ENCODE data around the gene TNFRSF6B.
"Not testable (repeated sequence)": the region's sequence is repeated elsewhere in the genome, so short reads cannot be mapped to it uniquely, and the experiment has no call there.

Gene TNFRSF6B, protein sequence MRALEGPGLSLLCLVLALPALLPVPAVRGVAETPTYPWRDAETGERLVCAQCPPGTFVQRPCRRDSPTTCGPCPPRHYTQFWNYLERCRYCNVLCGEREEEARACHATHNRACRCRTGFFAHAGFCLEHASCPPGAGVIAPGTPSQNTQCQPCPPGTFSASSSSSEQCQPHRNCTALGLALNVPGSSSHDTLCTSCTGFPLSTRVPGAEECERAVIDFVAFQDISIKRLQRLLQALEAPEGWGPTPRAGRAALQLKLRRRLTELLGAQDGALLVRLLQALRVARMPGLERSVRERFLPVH

DNA sequence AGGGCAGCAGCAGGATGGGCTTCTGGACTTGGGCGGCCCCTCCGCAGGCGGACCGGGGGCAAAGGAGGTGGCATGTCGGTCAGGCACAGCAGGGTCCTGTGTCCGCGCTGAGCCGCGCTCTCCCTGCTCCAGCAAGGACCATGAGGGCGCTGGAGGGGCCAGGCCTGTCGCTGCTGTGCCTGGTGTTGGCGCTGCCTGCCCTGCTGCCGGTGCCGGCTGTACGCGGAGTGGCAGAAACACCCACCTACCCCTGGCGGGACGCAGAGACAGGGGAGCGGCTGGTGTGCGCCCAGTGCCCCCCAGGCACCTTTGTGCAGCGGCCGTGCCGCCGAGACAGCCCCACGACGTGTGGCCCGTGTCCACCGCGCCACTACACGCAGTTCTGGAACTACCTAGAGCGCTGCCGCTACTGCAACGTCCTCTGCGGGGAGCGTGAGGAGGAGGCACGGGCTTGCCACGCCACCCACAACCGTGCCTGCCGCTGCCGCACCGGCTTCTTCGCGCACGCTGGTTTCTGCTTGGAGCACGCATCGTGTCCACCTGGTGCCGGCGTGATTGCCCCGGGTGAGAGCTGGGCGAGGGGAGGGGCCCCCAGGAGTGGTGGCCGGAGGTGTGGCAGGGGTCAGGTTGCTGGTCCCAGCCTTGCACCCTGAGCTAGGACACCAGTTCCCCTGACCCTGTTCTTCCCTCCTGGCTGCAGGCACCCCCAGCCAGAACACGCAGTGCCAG is at the start of gene TNFRSF6B:
Gene TNFRSF6B, plus strand, starts transcription at position 25 of the 729 bp plus-strand sequence. Its CDS starts 116 bp downstream, at position 141.
- no peak for DNase-seq

DNA sequence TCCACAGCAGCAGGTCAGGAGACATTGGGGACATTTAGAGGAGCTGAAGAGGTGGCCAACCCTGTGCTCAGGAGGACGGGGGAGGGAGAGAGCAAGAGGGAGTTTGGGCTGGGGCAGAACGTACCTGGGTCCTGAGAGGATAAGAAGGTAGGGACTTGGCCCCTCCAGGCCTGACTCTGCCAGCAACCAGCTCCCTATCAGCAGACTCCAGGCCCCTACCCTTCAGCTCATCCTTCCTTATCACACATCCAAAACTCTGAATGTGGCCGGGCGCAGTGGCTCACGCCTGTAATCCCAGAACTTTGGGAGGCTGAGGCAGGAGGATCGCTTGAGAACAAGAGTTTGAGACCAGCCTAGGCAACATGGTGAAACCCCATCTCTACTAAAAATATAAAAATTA is 48.3 kb upstream of the TNFRSF6B start:
- no peak for DNase-seq

DNA sequence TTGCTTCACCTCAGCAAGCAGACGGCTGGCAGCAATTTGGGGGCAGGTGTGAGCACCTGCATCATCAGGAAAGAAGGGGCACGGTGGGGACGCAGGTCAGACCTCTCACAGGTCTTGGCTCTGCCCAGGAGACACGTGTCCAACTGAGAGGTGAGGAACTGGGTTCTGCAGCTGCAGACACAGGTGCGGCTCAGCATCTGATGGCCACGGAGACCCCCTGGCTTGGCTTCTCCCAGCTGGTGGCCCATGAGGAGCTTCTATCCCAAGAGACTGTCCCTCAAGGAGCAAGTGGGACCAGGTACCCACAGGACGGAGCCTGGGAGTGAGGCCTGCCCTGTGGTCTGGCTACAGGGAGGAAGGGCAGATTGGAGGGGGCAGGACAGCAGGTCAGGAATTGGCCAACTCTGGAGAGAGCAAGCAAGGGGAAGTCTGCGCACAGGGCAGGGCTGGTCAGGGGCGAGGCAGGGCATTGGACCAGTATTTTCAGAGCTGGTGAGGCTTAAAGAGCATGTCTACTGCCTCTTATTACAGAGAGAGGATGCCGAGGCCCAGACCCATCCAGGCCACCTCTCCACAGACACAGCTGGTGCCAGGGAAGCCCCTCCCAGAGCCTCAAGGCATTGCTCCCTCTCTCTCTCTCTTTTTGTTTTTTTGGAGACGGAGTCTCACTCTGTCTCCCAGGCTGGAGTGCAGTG is 47.4 kb upstream of the TNFRSF6B start:
- no peak for DNase-seq

DNA sequence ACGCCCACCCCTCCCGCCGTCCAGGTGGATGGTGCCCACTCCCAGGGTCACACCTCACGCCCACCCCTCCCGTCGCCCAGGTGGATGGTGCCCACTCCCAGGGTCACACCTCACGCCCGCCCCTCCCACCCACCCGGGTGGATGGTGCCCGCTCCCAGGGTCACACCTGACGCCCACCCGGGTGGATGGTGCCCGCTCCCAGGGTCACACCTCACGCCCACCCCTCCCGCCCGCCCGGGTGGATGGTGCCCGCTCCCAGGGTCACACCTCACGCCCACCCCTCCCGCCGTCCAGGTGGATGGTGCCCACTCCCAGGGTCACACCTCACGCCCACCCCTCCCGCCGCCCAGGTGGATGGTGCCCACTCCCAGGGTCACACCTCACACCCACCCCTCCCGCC is 46.0 kb upstream of the TNFRSF6B start:
- DNase-seq, result not testable (repeated sequence)

DNA sequence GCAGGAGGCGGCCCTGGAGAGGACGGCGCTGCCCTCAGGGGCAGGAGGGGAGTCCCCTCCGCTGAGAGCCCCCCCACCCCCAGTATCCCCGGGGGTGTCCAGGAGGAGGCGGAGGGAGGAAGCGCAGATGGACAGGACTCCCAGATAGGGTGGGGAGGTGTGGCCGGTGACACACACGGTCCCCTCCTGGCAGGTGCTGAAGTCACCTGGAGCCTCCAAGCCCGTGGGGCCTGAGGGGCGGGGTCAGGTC is 44.6 kb upstream of the TNFRSF6B start:
- DNase-seq, result no peak

DNA sequence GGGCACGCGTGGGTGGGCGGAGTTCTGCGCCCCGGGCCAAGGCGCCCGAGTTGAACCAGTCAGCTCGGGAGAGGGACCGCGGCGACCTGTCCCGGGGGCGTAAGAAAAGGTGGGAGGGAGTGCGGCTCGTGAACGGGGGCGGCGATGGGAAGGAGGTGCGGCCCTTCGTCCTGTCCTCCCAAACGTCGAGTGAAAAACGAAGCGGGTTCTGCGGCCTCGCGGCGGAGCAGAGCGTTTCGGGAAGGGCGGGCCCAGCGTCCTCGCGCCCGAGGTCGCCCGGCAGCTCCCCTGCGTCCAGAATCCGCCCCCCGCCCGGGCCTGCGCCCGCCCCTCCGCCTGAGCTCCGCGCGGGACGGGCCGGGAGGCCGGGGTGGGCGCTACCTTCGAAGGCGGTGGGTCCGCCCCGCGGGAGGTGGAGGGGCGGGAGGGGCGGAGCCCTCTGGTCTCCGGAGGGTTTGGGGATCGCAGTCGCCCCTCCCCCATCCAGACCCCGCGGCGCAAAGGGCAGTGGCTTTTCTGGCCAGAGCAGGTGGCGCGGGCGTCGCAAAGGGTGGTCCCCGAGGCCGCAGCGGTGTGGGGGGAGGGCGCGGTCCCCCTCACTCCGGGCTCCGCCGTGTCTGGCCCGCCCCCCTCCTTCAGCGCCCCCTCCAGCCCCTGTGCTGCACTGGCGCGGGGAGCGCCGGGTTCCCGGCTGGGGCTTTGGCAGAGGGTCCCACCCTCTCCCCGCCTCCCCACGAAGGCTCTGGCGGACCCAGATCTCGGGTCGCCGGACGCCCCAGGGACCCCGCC is 44.1 kb upstream of the TNFRSF6B start:
- no peak for DNase-seq

DNA sequence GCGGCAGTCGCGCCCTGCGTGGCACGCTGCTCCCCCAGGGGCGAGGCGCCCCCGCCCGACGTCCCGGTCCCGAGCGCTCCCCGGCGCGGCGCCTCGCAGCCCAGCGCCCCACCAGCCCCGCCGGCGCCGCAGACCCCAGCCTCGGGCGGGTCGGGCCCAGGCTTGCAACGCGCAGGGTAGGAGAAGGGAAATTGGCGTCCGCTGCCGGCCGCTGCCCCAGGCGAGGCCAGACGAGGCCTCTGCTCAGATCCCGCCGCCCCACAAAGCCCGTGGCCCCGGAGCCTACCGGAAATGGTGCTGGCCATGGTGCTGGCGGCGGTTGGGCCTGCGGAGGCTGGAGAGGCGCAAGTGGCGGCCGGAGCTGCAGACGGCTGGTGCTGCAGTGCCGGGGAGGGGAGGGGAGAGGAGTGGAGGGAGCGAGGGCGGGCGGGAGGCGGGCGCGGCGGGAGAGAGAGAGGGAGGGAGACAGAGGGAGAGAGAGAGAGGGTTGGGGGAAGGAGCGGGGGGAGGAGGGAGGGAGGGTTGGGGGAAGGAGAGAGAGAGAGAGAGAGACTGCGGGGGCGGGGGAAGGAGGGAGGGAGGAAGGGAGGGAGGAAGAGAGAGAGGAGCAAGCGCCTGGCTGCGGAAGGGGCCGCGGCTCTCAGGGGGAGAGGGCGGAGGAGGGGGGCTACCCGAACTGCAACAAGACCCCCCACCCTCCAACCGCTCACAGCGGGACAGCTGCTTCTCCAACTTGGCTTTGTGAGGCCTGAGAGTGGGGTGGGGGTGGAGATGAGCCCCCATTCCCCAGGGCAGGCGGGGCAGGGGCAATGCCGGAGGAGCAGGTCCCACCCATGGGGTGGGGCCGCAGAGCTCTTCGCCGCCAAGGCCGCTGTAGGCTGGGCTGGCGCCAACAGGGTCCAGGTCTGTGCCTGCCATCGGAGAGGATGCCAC is 43.1 kb upstream of the TNFRSF6B start, which contains the start of gene STMN3:
Gene STMN3, minus strand, starts transcription at position 384 of the 933 bp plus-strand sequence. Its CDS starts 79 bp downstream, at position 305.
- DNase-seq, result peak; percentile 86

DNA sequence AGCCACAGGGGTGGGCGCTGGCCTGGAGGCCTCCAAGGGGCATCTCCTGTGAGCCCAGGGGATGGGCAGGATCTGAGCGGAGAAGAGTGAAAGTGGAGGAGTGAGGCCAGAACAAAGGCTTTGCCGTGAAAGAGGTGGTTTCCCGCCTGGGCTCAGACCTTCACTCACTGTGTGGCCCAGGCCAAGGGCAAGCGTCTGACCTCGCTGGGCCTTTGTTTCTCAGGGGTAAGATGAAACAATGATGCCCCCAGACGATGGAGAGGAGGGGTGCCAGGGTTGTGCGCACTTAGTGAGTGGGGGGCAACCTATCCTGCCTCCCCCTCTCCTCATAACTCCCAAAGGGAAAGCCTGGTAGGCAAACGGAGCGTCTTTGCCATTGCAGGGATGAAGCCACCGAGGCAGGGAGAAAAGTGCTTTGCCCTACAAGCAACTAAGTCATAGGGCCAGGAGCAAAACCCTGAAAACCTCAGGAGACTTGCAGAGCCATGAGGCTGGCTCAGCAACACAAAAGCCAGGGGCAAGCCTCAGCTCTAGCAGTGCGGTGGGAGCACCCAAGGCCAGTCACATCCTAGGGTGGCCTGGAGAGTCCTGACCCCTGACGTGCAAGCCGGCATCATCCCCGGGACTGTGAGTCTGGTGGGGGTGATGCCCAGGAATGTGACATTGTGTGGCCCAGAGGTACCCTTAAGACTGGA is 42.3 kb upstream of the TNFRSF6B start:
- no peak for DNase-seq

DNA sequence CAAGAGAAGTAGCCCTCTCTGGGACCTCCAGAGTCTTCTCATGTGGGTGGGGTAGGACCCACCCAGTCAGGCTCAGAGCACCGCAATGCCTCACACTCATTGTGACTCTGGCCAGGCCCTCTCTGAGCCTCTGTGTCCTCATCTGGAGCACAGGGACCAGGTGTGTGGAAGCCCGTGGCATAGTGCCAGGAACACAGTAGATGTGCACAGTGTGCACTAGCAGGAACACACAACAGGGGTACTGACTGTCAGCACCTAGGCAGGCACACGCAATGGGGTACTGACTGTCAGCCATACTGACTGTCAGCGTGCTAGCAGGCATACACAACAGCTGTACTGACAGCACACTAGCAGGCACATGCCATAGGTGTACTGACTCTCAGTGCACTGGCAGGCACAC is 41.2 kb upstream of the TNFRSF6B start:
- no peak for DNase-seq

DNA sequence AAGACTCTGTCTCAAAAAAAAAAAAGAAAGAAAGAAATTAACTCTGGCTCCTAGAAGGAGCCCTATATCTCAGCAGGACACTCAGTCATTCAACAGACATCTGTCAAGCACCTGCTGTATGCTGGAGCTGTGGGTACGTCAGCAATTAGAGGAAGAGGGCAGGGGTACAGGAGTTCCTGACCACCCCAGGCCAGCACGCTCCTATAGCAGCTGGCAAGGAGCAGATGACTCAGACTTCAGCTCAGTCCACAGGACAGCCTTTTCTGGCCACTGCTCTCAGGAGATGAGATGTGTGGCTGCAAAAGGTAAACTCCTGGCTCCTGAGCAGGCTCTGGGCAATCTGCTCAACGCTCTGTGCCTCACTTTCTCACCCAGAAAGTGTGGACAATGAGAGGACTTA is 40.0 kb upstream of the TNFRSF6B start:
- DNase-seq, result no peak

DNA sequence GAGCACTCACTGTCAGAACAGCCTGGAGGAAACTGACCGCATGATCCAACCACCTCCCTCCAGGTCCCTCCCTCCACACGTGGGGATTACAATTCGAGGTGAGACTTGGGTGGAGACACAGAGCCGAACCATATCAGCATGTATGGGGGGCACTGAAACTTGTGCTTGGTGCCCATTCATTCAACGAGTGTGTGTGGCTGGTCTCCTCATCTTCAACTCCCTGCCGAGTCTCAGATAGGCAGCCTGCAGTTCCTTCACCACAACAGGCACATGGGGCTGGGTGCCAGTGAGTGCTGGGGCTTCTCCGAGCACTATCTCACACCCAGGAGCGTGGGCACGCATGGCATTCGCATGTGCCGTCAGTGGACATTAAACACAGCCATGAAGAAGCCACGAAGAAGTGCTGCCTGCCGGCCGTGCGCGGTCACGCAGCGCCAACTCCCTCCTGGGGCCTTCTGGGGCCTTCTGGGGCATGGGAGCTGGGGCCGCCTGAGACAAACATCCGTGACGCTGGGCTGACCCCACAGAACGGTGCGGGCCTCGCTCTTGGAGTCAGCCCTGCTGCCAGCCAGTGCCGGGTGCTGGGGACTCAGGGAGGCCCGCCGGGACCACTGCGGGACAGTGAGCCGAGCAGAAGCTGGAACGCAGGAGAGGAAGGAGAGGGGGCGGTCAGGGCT is 39.1 kb upstream of the TNFRSF6B start:
- DNase-seq, result no peak

DNA sequence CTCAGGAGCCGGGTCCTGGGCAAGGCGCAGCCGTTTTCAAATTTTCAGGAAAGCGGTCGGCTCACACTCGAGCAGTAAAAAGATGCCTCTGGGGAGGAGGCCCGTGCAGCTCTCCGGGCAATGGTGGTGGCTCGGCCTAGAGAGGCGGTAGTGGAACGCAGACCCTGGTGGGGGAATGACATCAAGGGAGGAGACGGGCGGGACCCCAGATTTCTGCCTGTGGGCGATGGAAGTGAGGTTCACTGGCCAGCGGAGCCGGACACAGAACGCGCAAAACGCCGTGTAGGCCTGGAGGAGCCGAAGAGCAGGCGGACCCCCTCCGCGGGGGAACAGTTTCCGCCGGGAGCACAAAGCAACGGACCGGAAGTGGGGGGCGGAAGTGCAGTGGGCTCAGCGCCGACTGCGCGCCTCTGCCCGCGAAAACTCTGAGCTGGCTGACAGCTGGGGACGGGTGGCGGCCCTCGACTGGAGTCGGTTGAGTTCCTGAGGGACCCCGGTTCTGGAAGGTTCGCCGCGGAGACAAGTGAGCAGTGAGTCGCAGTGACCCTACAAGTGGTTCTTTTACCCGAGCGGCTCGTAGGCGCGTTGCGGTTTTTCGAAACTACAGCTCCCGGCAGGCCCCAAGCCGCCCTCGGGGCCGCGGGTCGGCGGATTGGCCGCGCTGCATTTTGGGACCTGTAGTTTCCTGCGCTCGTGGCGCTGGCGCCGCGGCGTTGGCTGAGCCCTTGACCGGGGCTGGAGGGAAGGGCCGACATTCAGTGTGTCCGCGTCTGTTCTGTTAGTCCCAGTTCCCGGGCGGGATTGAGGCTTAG is 38.3 kb upstream of the TNFRSF6B start, which contains the start of gene RTEL1:
Gene RTEL1, plus strand, starts transcription at position 376 of the 812 bp plus-strand sequence. CDS start 1,091 bp downstream, outside the sequence.
- peak; percentile 96 for DNase-seq

DNA sequence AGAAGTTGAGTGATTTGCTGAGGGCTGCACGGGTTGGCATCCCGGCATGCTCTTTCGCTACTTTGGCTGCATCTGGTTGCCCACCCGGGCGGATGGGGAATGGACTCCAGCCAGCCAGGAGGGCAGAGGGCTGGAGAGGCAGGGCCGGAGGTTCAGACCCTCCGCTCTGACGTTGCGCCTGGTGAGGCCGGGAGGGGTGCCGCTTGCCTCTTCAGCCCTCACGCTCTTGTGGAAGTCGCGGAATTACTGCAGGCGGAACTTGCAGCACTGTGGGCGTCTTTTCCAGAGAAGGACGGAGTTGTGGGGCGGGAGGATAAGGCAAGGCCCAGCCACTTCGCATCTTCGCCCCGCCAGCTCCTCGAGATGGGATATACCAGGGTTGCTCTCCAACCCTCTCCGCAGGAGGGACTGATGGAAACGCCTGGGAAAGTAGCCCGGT is 37.7 kb upstream of the TNFRSF6B start:
- no peak for DNase-seq

DNA sequence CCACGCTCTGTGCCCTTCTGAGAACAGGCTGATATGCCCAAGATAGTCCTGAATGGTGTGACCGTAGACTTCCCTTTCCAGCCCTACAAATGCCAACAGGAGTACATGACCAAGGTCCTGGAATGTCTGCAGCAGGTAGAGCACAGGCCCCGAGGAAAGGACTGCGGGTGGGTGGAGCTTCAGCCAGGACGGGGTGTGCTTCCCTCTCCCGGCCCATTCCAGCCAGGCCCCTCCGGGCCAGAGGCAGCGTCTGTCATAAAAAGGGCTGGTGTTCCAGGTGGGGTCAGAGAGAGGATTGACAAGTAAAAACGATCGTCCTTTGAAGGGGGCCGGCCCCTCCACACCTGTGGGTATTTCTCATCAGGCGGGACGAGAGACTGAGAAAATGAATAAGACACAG is 37.1 kb upstream of the TNFRSF6B start:
- no peak for DNase-seq

DNA sequence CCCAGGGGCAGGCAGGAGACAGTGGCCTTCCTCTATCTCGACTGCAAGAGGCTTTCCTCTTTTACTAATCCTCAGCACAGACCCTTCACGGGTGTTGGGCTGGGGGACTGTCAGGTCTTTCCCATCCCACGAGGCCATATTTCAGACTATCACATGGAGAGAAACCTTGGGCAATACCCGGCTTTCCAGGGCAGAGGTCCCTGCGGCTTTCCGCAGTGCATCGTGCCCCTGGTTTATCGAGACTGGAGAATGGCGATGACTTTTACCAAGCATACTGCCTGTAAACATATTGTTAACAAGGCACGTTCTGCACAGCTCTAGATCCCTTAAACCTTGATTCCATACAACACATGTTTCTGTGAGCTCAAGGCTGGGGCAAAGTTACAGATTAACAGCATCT is 36.3 kb upstream of the TNFRSF6B start:
- DNase-seq, result not testable (repeated sequence)

DNA sequence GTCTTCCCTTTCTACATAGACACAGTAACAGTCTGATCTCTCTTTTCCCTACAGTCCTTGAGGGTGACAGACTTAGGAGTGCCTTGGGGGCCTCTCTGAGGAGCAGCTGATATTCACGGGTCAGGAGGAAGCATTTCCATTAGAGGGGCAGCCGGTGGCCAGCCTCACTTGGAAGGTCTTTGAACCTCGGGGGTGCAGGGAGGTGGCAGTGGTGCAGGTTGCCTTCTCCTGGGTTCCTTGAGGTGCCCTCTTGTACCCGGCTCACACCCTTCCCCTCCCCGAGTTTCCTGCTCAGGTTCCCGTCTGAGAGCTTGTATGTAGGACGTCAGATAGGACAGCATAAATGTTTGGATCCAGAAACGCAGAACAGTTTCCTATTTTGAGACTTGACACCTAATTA is 35.8 kb upstream of the TNFRSF6B start:
- DNase-seq, result no peak

DNA sequence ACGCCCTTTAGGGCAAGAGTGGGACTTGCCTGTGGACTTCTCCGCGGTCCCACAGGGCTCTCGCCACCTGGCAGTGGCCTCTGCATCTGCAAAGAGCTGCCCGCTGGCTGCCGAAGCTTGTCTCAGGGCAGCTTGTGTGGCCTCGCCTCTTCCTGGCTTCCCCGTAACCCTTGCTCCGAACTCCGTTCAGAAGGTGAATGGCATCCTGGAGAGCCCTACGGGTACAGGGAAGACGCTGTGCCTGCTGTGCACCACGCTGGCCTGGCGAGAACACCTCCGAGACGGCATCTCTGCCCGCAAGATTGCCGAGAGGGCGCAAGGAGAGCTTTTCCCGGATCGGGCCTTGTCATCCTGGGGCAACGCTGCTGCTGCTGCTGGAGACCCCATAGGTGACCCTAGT is 35.3 kb upstream of the TNFRSF6B start:
- no peak for DNase-seq

DNA sequence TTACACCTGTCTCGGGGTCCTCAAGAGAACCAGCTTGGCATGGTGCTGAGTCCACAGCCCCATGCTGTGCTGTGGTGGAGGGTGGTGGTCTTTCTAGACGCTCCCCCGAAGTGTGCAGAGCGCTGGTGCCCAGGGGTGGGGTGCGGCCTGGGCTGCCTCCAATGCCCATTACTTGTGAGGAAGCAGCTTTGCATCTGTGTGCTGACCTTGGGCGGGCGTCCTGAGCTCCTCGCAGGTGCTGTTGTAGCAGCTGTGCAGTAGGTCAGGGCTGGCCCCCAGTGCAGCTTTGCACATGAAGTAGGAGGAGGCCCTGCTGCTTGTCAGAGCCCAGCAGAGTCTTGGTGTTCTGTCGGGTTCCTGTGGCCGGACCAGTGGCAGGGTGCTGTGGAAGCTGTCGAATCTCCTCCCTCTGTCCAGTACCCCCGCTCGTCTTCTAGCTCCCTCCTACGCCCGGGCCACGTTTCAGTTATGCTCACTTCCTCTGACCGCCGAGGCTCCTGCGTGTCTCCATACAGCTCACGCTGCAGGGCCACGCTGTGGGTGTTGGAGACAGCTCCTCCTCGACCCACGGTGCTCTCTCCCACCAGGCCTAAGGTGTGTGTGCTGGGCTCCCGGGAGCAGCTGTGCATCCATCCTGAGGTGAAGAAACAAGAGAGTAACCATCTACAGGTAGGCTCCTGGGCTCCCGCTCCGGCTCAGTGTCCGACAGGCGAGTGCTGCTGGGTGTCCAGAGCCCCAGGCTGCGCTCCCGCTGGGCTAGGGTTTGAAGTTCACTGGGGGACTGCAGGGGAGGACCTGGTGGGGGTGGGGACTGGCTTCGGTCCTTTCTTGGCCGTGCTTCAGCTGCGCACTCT is 34.3 kb upstream of the TNFRSF6B start:
- no peak for DNase-seq

DNA sequence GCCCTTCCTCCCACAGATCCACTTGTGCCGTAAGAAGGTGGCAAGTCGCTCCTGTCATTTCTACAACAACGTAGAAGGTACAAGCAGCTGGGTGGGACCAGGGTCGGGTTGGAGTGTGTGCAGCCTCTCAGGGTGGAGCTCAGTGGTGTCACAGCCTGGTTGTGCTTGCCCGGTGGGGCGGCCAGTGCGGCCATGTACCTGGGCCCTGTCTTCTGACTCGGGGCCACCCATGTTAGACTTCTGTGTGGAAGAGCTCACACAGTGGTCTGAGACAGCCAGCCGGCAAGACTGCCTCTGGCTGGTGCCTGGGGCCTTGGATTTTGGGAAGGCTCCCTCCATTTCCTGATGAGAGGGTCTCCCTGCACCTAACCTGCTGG is 33.7 kb upstream of the TNFRSF6B start:
- DNase-seq, result no peak

All from NCI-H510A treated with DMSO at 0.1 percent for 48 hours (cell line).